ENCODE measurements around the gene DKK1. TPM values are rescaled to one million over a fixed set of nuclear protein-coding genes. Genes with fewer than 3 reads are reported as not detected.

DKK1 gene
- total RNA-seq: 7.2 and 13.7 TPM in 2 replicates

GRCh38 chr10:52313933-52314821, at the start of gene DKK1:
Gene DKK1, plus strand, starts transcription at chr10:52314281. Its CDS starts 154 bp downstream, at chr10:52314435.

